VCaP (cell line): ENCODE results near the gene FAM180A.

Experiments used
- H3K27ac ChIP-seq: fragments of 450-650 bp; 2 replicates; pipeline ENCODE4 v1.5.1; 2017
- TF ChIP-seq, protein P1 (sequence below): fragments of 450-650 bp; conservative IDR thresholded peaks from 2 replicates; pipeline ENCODE4 v1.5.1; 2017; ENCODE audit warnings: mild to moderate bottlenecking, moderate library complexity

FAM180A gene

DNA sequence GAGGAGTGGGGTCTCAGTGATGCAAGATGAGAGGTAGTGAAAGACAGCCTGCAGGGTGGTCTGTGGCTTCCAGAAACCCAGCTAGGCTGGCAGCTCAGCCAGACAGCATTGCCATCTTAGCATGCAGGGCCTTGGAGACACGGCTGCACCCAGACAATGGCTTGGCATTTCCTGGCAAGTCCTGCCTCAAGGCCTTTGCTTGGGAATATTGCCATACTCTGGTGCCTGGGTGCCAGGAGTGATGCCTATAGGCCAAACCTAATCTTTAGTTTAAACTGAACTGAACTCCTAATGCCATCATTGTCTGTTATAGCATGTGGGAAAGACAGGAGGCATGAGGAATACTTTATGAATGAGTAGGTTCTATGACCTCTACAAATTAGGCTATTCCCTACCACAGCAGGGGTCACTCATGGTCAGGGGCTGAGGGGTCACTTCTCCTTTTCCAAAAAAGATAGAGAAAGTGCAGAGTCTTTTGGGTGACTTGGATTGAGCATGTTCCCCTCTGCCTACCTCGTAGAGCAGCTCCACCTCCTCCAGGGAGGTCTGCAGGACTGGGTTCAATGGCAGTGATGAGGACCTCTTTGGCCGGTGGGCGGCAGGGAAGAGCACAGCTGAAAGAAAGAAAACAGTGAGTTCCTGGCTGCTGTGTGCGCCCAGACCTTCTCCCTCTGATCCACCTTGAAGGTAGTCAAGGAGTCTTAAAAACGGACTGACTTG, 11.9 kb downstream of the FAM180A start:
- TF ChIP-seq, protein P1, sequence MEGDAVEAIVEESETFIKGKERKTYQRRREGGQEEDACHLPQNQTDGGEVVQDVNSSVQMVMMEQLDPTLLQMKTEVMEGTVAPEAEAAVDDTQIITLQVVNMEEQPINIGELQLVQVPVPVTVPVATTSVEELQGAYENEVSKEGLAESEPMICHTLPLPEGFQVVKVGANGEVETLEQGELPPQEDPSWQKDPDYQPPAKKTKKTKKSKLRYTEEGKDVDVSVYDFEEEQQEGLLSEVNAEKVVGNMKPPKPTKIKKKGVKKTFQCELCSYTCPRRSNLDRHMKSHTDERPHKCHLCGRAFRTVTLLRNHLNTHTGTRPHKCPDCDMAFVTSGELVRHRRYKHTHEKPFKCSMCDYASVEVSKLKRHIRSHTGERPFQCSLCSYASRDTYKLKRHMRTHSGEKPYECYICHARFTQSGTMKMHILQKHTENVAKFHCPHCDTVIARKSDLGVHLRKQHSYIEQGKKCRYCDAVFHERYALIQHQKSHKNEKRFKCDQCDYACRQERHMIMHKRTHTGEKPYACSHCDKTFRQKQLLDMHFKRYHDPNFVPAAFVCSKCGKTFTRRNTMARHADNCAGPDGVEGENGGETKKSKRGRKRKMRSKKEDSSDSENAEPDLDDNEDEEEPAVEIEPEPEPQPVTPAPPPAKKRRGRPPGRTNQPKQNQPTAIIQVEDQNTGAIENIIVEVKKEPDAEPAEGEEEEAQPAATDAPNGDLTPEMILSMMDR: no peak
- no peak overlapping the region for H3K27ac ChIP-seq

DNA sequence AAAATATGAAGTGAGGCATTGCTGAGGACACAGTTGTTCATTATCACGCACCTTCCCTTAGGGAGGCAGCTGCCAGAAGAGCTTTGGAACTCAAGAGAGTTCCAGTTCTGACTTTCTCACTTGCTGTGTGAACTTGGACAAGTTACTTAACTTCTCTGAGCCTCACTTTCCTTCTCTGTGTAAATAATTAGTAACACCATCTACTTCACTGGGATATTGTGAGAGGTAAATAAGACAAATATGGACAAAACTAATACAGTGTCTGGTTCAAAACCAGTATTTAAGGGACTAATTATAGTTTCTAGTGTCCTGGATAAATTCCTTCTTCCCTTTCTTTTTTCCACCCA, 14.3 kb downstream of the FAM180A start:
- TF ChIP-seq, protein P1: no peak
- no peak overlapping the region for H3K27ac ChIP-seq

GRCh38 chr7:135733603-135734342, 14.8 kb downstream of the FAM180A start:
- TF ChIP-seq, protein P1: no peak

GRCh38 chr7:135731131-135731530, 17.5 kb downstream of the FAM180A start:
- H3K27ac ChIP-seq: no peak overlapping the region
- TF ChIP-seq, protein P1: no peak

More at GRCh38 chr7:135733603-135734342, 14.8 kb downstream of the FAM180A start:
- H3K27ac ChIP-seq: no peak overlapping the region

DNA sequence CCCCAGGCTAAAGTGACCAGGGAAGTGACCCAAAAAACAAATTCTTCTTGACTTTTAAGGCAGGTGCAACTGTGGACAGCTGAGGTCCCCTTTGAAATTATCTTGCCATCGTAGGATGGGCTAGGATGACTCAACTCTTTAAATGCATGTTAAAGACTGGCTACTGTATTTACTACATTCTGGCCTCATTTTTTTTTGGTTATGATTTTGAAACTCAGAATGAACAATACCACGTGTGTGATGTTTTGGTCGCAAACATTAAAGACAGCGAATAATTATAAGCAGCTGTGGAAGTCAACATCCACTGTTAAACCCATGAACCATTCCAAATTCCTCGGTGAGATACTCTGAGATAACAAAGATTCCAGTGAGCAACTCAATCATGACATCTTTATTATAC, 19.4 kb downstream of the FAM180A start:
- TF ChIP-seq, protein P1: no peak
- no peak overlapping the region for H3K27ac ChIP-seq

DNA sequence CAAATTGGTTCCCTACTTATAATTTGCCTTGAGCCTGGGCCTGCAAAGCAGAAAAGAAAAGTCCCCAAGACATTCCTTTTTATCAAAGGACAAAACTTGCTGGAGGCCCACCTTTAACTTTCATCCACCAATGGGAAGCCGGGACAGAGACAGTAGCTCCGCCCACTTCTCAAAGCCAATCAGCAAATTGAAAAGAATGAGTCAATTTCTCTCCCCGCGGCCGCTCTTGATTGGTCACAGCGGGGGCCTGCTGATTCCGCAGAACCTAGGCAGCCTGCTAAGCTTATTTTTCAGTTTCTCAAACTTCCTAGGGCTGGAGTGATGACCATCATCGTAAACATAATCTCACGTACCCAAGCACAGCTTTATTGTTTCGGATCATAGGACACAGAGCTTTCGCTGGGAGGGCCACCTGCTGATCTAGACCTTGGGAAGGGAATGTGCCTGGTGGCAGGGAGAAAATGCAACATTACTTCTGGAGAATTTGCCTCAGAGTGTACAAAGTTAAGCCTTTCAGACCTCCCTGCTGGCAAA, 20.4 kb downstream of the FAM180A start, which contains the start of gene SLC13A4:
Gene SLC13A4, minus strand, starts transcription at position 51 of the 534 bp plus-strand sequence. CDS start 690 bp downstream, outside the sequence.
- H3K27ac ChIP-seq: no peak within 1 kb of the TSS
- TF ChIP-seq, protein P1: no peak

DNA sequence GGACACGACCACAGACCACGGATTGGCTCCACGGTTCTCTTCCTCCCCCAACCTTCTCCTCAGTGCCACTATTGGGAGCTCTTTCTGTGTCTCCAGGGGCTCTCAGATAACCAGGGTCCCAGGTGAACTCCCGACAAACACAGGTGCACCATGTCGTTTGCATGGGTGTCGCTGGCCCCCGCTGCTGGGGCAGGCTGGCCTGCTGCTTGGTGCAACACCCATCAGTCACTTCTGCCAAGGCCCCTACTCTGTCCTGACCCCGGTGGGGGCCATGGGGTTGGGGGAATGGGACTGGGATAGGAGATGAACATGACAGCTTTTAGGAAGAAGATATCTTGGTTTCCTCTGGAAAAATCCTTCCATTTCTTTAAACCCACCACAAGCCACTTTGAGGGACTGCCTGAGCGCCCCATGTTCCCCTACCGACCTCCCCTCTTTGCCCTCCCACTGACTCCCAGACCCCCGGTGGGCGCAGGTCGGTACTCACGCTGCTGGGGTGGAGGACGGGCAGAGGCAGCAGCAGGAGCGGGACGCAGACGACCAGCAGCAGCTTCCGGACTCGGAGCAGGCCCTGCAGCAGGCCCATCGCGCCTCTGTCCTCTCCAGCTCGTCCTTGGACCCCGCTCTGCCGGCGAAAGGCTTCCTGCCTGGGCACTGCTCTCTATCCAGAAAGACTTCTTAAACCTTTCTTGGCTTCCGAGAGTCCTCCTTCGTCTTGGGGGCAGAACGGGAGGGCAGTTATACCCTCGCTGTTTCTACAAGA, 21.5 kb downstream of the FAM180A start:
- no peak overlapping the region for H3K27ac ChIP-seq
- TF ChIP-seq, protein P1: no peak
